HepG2 (cell line): ENCODE measurements around the gene KRTAP12-1. TPM values are rescaled to one million over a fixed set of nuclear protein-coding genes. Genes with fewer than 3 reads are reported as not detected.

ENCODE experiments used
- ATAC-seq: fragments of 200-7000 bp; cut with Tn5 transposase; 3 replicates; pipeline ENCODE4 v1.9.1; 2020; ENCODE audit warnings: mild to moderate bottlenecking, moderate library complexity
- BruUV-seq: library from RNA; stranded (reverse); fragments of 400-500 nt; replicated peaks from 2 replicates; lab custom pipeline; 2021; lab: Mats Ljungman, UMichigan
- CTCF ChIA-PET: fragments of 300-600 bp; formaldehyde crosslinking; extraction: SDS; loops from one replicate; lab custom pipeline; 2021; ENCODE audit warnings: low total read pairs, inconsistent platforms, low intra/inter-chr PET ratio; lab: Yijun Ruan, JAX
- POLR2A ChIA-PET: fragments of 350-600 bp; sonication (Branson Sonifier 250); formaldehyde crosslinking; loops from one replicate; lab custom pipeline; 2020; ENCODE audit warnings: antibody characterized with exemption, inconsistent platforms; lab: Yijun Ruan, JAX
- DNase-seq: peaks from one replicate; pipeline ENCODE4 v3.0.0-alpha.2; 2015; ENCODE audit warnings: low spot score
- FAIRE-seq: peaks from 3 replicates; lab custom pipeline; 2011; peaks lifted over from hg19 to GRCh38; lab: Jason Lieb, UNC
- H2AFZ ChIP-seq: one replicate; pipeline ENCODE4 v1.6.1; 2011; ENCODE audit warnings: low read length, inconsistent platforms
- H3K27ac ChIP-seq: fragments of 300-600 bp; 3 replicates; pipeline ENCODE4 v1.8.0; 2011; ENCODE audit warnings: mixed run types, mild to moderate bottlenecking, mixed read lengths, low read length, inconsistent platforms; ENCODE audit not compliant: insufficient read depth; ENCODE audit errors: extremely low read length
- H3K27me3 ChIP-seq, 2 experiments: fragments of 200-600 bp in 1 of 2; 2 replicates in 1 of 2; 3 replicates in 1 of 2; pipeline versions ENCODE4 v1.6.0 to v1.8.0; 2011; ENCODE audit warnings: low read length in 2 of 2, mild to moderate bottlenecking in 2 of 2, moderate library complexity in 2 of 2, inconsistent platforms in 1 of 2; ENCODE audit not compliant: insufficient read depth in 2 of 2, control insufficient read depth in 1 of 2
- H3K36me3 ChIP-seq, 2 experiments: fragments of 200-600 bp in 1 of 2; replicated peaks in 1 of 2; 2 replicates in 1 of 2; 3 replicates in 1 of 2; pipeline versions ENCODE4 v1.5.1 to v1.8.0; 2011; ENCODE audit warnings: low read length in 2 of 2, inconsistent platforms in 1 of 2; ENCODE audit not compliant: insufficient read depth in 2 of 2, control insufficient read depth in 1 of 2
- H3K4me1 ChIP-seq: 2 replicates; pipeline ENCODE4 v1.5.1; 2012; ENCODE audit warnings: low read length, inconsistent platforms; ENCODE audit not compliant: insufficient read depth
- H3K4me2 ChIP-seq: 2 replicates; pipeline ENCODE4 v1.6.0; 2011; ENCODE audit warnings: low read depth, low read length, inconsistent platforms
- H3K4me3 ChIP-seq, 3 experiments: fragments of 200-600 bp in 1 of 3; sonication (generic), shearing (Covaris generic) in 1 of 3; replicated peaks in 1 of 3; 2 replicates each; pipeline ENCODE4 v1.5.1; 2011 to 2016; ENCODE audit warnings: low read length in 3 of 3, inconsistent platforms in 2 of 3, low read depth in 2 of 3, mild to moderate bottlenecking in 2 of 3, control low read depth in 1 of 3, mixed read lengths in 1 of 3; ENCODE audit not compliant: insufficient read depth in 1 of 3
- H3K79me2 ChIP-seq: one replicate; pipeline ENCODE4 v1.6.1; 2011; ENCODE audit warnings: low read length, inconsistent platforms; ENCODE audit not compliant: insufficient read depth
- H3K9ac ChIP-seq: 2 replicates; pipeline ENCODE4 v1.6.0; 2011; ENCODE audit warnings: mild to moderate bottlenecking, low read depth, low read length, inconsistent platforms; ENCODE audit not compliant: insufficient read depth
- H3K9me3 ChIP-seq: 2 replicates; pipeline ENCODE4 v1.5.1; 2012; ENCODE audit warnings: mild to moderate bottlenecking, low read length
- H4K20me1 ChIP-seq: 2 replicates; pipeline ENCODE4 v1.6.0; 2011; ENCODE audit warnings: inconsistent platforms, mild to moderate bottlenecking, low read length, moderate library complexity; ENCODE audit not compliant: insufficient read depth
- KLF11 ChIP-seq: IDR thresholded peaks from 2 replicates; pipeline ENCODE4 v1.6.1; 2016; ENCODE audit warnings: missing compliant biosample characterization
- KLF12 ChIP-seq: sonication (generic); formaldehyde crosslinking; IDR thresholded peaks from 2 replicates; pipeline ENCODE4 v1.4.0; 2020; ENCODE audit warnings: missing genetic modification reagents, borderline replicate concordance
- MBD4 ChIP-seq: IDR thresholded peaks from 2 replicates; pipeline ENCODE4 v1.6.1; 2012; ENCODE audit warnings: low read length, inconsistent platforms, borderline replicate concordance
- MED13 ChIP-seq: sonication (generic); formaldehyde crosslinking; IDR thresholded peaks from 2 replicates; pipeline ENCODE4 v1.5.0; 2020; ENCODE audit warnings: missing genetic modification reagents
- NFATC3 ChIP-seq: sonication (generic); formaldehyde crosslinking; IDR thresholded peaks from 2 replicates; pipeline ENCODE4 v1.5.1; 2020; ENCODE audit warnings: mild to moderate bottlenecking, missing genetic modification reagents
- PITX1 ChIP-seq: sonication (generic); formaldehyde crosslinking; IDR thresholded peaks from 2 replicates; pipeline ENCODE4 v1.5.1; 2020; ENCODE audit warnings: mild to moderate bottlenecking, missing genetic modification reagents
- RFX3 ChIP-seq: IDR thresholded peaks from 2 replicates; pipeline ENCODE4 v1.6.1; 2016; ENCODE audit warnings: missing biosample characterization, missing genetic modification reagents
- SAFB2 ChIP-seq: sonication (generic); formaldehyde crosslinking; IDR thresholded peaks from 2 replicates; pipeline ENCODE4 v1.5.1; 2020; ENCODE audit warnings: missing genetic modification reagents, low read depth, mild to moderate bottlenecking, borderline replicate concordance
- SRY ChIP-seq: sonication (generic); formaldehyde crosslinking; IDR thresholded peaks from 2 replicates; pipeline ENCODE4 v1.8.0; 2022; ENCODE audit warnings: mild to moderate bottlenecking, missing genetic modification reagents
- ZBTB40 ChIP-seq, 2 experiments: fragments of 450-650 bp in 1 of 2; sonication (generic) in 1 of 2; formaldehyde crosslinking in 1 of 2; IDR thresholded peaks; 2 replicates each; pipeline versions ENCODE4 v1.6.1 to v1.8.0; 2016 to 2022; ENCODE audit warnings: antibody characterized with exemption in 1 of 2, mild to moderate bottlenecking in 1 of 2, missing genetic modification reagents in 1 of 2
- ZBTB7A ChIP-seq: sonication (generic); formaldehyde crosslinking; IDR thresholded peaks from 2 replicates; pipeline ENCODE4 v1.8.0; 2022; ENCODE audit warnings: mild to moderate bottlenecking, missing genetic modification reagents
- ZFP91 ChIP-seq: sonication (generic); formaldehyde crosslinking; IDR thresholded peaks from 2 replicates; pipeline ENCODE4 v1.9.0; 2022; ENCODE audit warnings: missing genetic modification reagents, mild to moderate bottlenecking, borderline replicate concordance
- ZNF143 ChIP-seq: sonication (generic); formaldehyde crosslinking; IDR thresholded peaks from 2 replicates; pipeline ENCODE4 v1.4.0; 2020; ENCODE audit warnings: missing genetic modification reagents
- ZNF234 ChIP-seq: sonication (generic); formaldehyde crosslinking; conservative IDR thresholded peaks from 2 replicates; pipeline ENCODE4 v1.5.1; 2020; ENCODE audit warnings: mild to moderate bottlenecking, missing genetic modification reagents
- ZNF432 ChIP-seq: sonication (generic); formaldehyde crosslinking; IDR thresholded peaks from 2 replicates; pipeline ENCODE4 v1.5.0; 2020; ENCODE audit warnings: missing genetic modification reagents, mild to moderate bottlenecking, borderline replicate concordance
- ZNF598 ChIP-seq: sonication (generic); formaldehyde crosslinking; IDR thresholded peaks from 2 replicates; pipeline ENCODE4 v1.5.1; 2020; ENCODE audit warnings: mild to moderate bottlenecking, missing genetic modification reagents, borderline replicate concordance
- WGBS: methylation state at CpG from one replicate; pipeline ENCODE4 v1.1.6; 2017; ENCODE audit warnings: low lambda C conversion rate; 5-methylcytosine and 5-hydroxymethylcytosine counted together
- in situ Hi-C: cut with HindIII; loops from 2 replicates; pipeline ENCODE4 v1.10.0; 2017; ENCODE audit warnings: low pct_unique_long_range_greater_than_20kb; ENCODE audit not compliant: extremely low pct_ligation_motif_present
- intact Hi-C: fragments of 100-400 bp; cut with micrococcal nuclease; formaldehyde crosslinking; loops from one replicate; pipeline ENCODE4 v1.10.0; 2022; ENCODE audit not compliant: unreplicated experiment
- polyA plus RNA-seq, 8 experiments: library from polyadenylated mRNA; depleted of rRNA in 3 of 8; stranded (reverse) in 7 of 8; unstranded in 1 of 8; fragments of >200 nt; fragmentation: Illumina TruSeq in 4 of 8; extraction: Trizol in 4 of 8; gene quantifications; 2 replicates each; pipeline versions ENCODE4 v1.2.1 to v1.2.3, GENCODE V29; 2011 to 2016; ENCODE audit warnings: low read depth in 4 of 8, missing spikeins in 1 of 8, mixed read lengths in 1 of 8; ENCODE audit not compliant: insufficient read depth in 1 of 8
- total RNA-seq, 5 experiments: library from RNA; depleted of rRNA; stranded (reverse); fragments of >200 nt; fragmentation: Illumina TruSeq; extraction: Trizol; gene quantifications; 2 replicates each; pipeline ENCODE4 v1.2.3, GENCODE V29; 2016; ENCODE audit warnings: low read depth in 1 of 5

KRTAP12-1 gene
- total and polyA plus RNA-seq, 2 of the 13 experiments (the other 11 are each of a cell fraction or from before 2014, with no cell fraction given): not detected

- POLR2A ChIA-PET: no interaction called here
- Histone ChIP-seq H3K79me2 (no peaks in the 10 kb centered on the region), H2AFZ (no peak overlapping the region), H3K4me3 (no peak overlapping the region), H4K20me1 (no peaks in the 10 kb centered on the region), H3K4me1 (peaks cover 9% of the 10 kb centered on the region; the same call in 1 of the 2 replicates)
- no peak for FAIRE-seq
- intact Hi-C loops: no loop called here
- in situ Hi-C loops: no loop called here
- 0% methylated on average over 1 of the region's 1 CpG for WGBS
- TF ChIP-seq ZNF234 (CRISPR knock-in tag) (no peak), ZBTB7A (CRISPR knock-in tag) (no peak), ZBTB40 (IDR thresholded peaks at IDR 0.05) (no peak), ZBTB40 (CRISPR knock-in tag; IDR thresholded peaks at IDR 0.05) (no peak), KLF12 (no peak), ZNF598 (CRISPR knock-in tag) (no peak), ZNF143 (no peak), MED13 (CRISPR knock-in tag) (no peak), ZNF432 (no peak), KLF11 (no peak), SAFB2 (CRISPR knock-in tag) (no peak), RFX3 (CRISPR knock-in tag) (no peak), NFATC3 (no peak), MBD4 (no peak), ZFP91 (no peak), SRY (CRISPR knock-in tag) (no peak), PITX1 (CRISPR knock-in tag) (no peak)
- TF ChIP-seq, all 625 proteins: peak for 0
- ATAC-seq: no peak
- Histone ChIP-seq H3K27ac (no peak overlapping the region), H3K36me3 (no peaks in the 10 kb centered on the region), H3K9ac (no peak overlapping the region), H3K9me3 (peaks cover 4% of the 10 kb centered on the region; the same call in 1 of the 2 replicates), H3K27me3 (peaks cover 3 to 13% of the 10 kb centered on the region in 2 experiments; a peak in 2 of 5 replicates), H3K4me2 (no peak overlapping the region)
- DNase-seq: no peak
- BruUV-seq: no TSS peak
- CTCF ChIA-PET: no interaction called here
These were observed 25.1 kb downstream of the KRTAP12-1 start for GRCh38 chr21:44656868-44657267.
